ENCODE data around the gene OTOA.
"Not testable (repeated sequence)": the region's sequence is repeated elsewhere in the genome, so short reads cannot be mapped to it uniquely, and the experiment has no call there.

- not testable (repeated sequence) for TF ChIP-seq EP300 (IDR thresholded peaks at IDR 0.05; ENCODE audit: low read depth); POLR2A (IDR thresholded peaks at IDR 0.05); CTCF (IDR thresholded peaks at IDR 0.05)
These were observed 28.1 kb upstream of the OTOA start for GRCh38 chr16:21635694-21636093.

All from transverse colon (tissue), 3 donors.